Chondrocyte (in vitro differentiated cells): ENCODE data around the gene CTDSP1. TPM values are rescaled to one million over a fixed set of nuclear protein-coding genes. Genes with fewer than 3 reads are reported as not detected.

Experiments
- DNase-seq: peaks from one replicate; pipeline ENCODE4 v3.0.0; 2021; ENCODE audit warnings: mixed read lengths, low spot score
- H3K27ac Mint-ChIP-seq: one replicate; pipeline ENCODE4 v1.8.0; 2021; ENCODE audit warnings: mild to moderate bottlenecking, moderate library complexity, mixed read lengths; ENCODE audit not compliant: unreplicated experiment
- H3K27me3 Mint-ChIP-seq: 2 replicates; pipeline ENCODE4 v1.8.0; 2021; ENCODE audit warnings: low read depth, mixed read lengths
- H3K36me3 Mint-ChIP-seq: 2 replicates; pipeline ENCODE4 v1.8.0; 2021; ENCODE audit warnings: low read depth, mixed read lengths
- H3K4me1 Mint-ChIP-seq: 2 replicates; pipeline ENCODE4 v1.8.0; 2021; ENCODE audit warnings: low read depth, mild to moderate bottlenecking, mixed read lengths
- H3K4me3 Mint-ChIP-seq: one replicate; pipeline ENCODE4 v1.8.0; 2021; ENCODE audit warnings: mild to moderate bottlenecking, moderate library complexity, mixed read lengths; ENCODE audit not compliant: unreplicated experiment
- H3K9me3 Mint-ChIP-seq: 2 replicates; pipeline ENCODE4 v1.8.0; 2021; ENCODE audit warnings: low read depth, mixed read lengths
- total RNA-seq: library from RNA; stranded (reverse); gene quantifications from 3 replicates; pipeline ENCODE4 v1.2.1, GENCODE V29; 2021
- TF ChIP-seq, protein P1 (sequence below): fragments of 200-600 bp; sonication (generic); IDR thresholded peaks from 2 replicates; pipeline ENCODE4 v1.5.0; 2021; ENCODE audit warnings: antibody characterized with exemption, mild to moderate bottlenecking, moderate library complexity

Gene CTDSP1
- total RNA-seq, 1 donor from 2014 or later: 95.3 TPM

DNA sequence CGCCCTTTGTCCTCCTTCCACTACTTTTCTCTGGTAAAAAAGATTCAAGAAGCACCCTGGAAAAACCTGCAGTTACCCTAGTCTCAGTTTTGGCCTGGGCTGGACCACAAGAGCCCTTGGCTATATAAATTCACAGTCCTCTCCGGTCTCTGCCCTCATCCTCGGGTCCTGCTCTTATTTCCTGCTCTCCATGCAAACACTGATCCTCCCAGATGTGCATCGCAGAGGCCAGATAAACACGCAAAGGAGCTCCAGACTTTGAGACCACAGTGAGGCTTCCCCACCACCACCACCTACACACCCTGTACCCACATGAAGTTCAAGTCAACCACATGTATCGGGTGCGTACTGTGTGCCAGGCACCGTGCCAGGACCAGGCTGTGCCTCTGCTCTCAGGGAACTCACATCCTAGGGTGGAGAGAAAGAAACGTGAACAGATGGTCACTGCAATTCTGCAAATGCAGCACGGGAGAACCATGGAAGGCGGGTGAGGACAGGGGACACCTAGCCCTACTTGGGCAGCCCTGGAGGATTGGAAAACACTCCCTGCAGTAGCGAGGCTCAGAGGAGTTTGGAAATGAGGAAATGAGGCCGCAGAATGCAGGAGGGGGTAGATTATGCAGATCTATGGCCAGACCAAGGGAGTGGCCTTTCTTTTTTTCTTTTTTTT is 7.4 kb downstream of the CTDSP1 start:
- Mint-ChIP-seq H3K9me3 (no peaks in the 10 kb centered on the region), H3K36me3 (peaks cover 10% of the 10 kb centered on the region), H3K27ac (peak overlapping the region; percentile 80), H3K4me3 (peak overlapping the region; percentile 72), H3K4me1 (peaks cover 28% of the 10 kb centered on the region), H3K27me3 (no peaks in the 10 kb centered on the region)
- TF ChIP-seq, protein P1, sequence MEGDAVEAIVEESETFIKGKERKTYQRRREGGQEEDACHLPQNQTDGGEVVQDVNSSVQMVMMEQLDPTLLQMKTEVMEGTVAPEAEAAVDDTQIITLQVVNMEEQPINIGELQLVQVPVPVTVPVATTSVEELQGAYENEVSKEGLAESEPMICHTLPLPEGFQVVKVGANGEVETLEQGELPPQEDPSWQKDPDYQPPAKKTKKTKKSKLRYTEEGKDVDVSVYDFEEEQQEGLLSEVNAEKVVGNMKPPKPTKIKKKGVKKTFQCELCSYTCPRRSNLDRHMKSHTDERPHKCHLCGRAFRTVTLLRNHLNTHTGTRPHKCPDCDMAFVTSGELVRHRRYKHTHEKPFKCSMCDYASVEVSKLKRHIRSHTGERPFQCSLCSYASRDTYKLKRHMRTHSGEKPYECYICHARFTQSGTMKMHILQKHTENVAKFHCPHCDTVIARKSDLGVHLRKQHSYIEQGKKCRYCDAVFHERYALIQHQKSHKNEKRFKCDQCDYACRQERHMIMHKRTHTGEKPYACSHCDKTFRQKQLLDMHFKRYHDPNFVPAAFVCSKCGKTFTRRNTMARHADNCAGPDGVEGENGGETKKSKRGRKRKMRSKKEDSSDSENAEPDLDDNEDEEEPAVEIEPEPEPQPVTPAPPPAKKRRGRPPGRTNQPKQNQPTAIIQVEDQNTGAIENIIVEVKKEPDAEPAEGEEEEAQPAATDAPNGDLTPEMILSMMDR: no peak
- DNase-seq: no peak

DNA sequence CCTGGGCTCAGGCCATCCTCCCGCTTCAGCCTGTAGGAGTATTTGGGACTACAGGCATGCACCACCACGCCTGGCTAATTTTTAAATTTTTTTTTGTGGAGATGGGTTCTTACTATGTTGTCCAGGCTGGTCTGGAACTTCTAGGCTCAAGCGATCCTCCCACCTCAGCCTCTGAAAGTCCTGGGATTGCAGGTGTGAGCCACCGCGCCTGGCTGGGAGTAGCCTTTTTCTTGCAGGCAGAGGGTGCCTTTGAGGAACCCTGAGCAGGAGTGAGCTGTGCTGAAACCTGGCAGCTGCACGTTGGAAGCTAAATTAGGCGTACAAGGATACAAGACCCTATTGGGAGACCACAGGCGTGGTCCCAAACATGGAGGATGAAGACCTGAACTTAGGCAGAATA is 8.0 kb downstream of the CTDSP1 start:
- no peaks in the 10 kb centered on the region for H3K27me3 Mint-ChIP-seq
- no peak for DNase-seq
- no peak overlapping the region for H3K4me3 Mint-ChIP-seq
- no peaks in the 10 kb centered on the region for H3K9me3 Mint-ChIP-seq
- peaks cover 28% of the 10 kb centered on the region for H3K4me1 Mint-ChIP-seq
- no peak overlapping the region for H3K27ac Mint-ChIP-seq
- H3K36me3 Mint-ChIP-seq: peaks cover 9% of the 10 kb centered on the region
- TF ChIP-seq, protein P1: no peak

DNA sequence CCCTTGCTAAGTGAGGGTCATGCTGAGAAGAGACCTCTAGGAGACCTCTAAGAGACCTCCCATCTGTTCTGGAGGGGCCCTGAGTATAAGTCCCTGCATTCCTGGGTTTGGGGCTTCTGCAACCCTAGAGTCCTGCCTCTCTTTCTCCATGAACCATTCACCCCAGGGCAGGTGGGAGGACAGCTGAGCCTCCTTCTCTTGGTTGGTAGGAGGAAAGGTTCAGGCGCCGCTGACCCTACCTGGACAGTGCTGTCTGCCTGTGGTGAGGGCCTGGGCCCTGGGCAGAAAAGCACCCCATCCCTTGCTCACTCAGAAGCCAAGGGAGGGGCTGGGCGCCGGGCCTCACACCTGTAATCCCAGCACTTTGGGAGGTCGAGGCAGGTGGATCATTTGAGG is 18.7 kb downstream of the CTDSP1 start:
- Mint-ChIP-seq H3K27ac (no peak overlapping the region), H3K27me3 (no peaks in the 10 kb centered on the region), H3K9me3 (no peaks in the 10 kb centered on the region), H3K4me1 (no peaks in the 10 kb centered on the region), H3K4me3 (no peak overlapping the region), H3K36me3 (no peaks in the 10 kb centered on the region)
- no peak for DNase-seq
- TF ChIP-seq, protein P1: no peak

DNA sequence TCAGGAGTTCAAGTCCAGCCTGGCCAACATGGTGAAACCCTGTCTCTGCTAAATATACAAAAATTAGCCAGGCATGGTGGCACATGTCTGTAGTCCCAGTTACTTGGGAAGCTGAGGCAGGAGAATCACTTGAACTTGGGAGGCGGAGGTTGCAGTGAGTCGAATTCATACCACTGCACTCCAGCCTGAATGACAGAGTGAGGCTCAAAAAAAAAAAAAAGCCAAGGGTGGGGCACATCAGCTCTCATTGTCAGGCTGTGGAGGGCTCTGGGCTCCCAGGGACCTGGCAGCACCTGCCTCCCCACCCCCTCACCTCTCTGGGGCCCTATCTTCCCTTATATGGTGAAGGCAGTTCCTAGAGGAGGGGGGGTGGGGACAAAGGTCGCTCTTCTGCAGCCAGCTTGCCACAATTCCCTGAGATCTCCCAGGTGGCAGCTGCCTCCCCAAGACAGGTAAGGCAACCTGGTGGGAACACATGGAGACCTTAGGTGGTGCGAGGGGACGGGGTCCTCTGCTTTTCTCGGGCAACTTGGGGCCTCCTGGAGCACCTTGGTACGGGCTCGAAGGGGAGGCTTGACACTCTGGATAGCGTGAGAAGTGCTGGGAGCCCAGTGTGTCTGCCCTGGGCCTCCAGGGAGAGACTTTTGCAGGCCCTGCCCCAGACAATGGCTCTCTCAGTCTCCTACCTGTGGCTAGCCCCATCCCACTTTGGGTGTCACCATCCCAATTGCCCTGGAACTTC is 19.2 kb downstream of the CTDSP1 start, which contains the start of gene VIL1:
TSS of gene VIL1 (plus strand) at position 407 of the 742 bp plus-strand sequence. CDS start 4,656 bp downstream, outside the sequence.
- Mint-ChIP-seq H3K27ac (no peak within 1 kb of the TSS), H3K27me3 (no peaks in the 10 kb centered on the region), H3K4me1 (no peaks in the 10 kb centered on the region), H3K4me3 (no peak within 1 kb of the TSS), H3K36me3 (no peaks in the 10 kb centered on the region), H3K9me3 (no peaks in the 10 kb centered on the region)
- TF ChIP-seq, protein P1: no peak
- no peak for DNase-seq

DNA sequence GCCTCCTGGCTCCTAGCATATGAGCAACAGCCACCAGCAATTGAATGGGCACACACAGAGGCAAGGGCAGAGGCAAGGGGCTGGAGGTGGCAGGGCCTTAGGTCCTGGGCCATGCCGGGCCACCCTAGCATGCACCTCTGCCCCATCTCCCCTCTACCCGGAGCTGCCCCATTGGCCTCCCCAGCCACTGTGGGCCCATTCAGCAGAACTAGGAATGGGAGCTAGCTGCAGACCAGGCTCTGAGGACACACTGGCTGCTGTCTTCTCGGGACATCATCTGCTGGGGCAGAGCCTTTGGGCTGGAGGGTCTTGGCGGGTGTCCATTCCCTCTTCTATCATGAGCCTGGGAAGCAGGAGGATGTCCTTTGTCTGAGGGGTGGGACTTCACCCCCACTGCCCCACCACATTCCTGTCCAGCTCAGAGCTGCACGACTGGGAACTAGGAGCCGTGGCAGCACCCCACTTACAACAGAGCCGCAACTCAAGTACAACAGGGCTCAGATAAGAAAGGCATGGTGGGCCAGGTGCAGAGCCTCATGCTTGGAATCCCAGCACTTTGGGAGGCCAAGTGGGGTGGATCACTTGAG is 20.1 kb downstream of the CTDSP1 start:
- Mint-ChIP-seq H3K9me3 (no peaks in the 10 kb centered on the region), H3K36me3 (no peaks in the 10 kb centered on the region), H3K27me3 (no peaks in the 10 kb centered on the region), H3K27ac (no peak overlapping the region), H3K4me3 (no peak overlapping the region), H3K4me1 (no peaks in the 10 kb centered on the region)
- DNase-seq: no peak
- TF ChIP-seq, protein P1: no peak
